ENCODE data around the gene MAGEH1.
"Not testable (repeated sequence)": the region's sequence is repeated elsewhere in the genome, so short reads cannot be mapped to it uniquely, and the experiment has no call there.

MAGEH1 gene, protein sequence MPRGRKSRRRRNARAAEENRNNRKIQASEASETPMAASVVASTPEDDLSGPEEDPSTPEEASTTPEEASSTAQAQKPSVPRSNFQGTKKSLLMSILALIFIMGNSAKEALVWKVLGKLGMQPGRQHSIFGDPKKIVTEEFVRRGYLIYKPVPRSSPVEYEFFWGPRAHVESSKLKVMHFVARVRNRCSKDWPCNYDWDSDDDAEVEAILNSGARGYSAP

DNA sequence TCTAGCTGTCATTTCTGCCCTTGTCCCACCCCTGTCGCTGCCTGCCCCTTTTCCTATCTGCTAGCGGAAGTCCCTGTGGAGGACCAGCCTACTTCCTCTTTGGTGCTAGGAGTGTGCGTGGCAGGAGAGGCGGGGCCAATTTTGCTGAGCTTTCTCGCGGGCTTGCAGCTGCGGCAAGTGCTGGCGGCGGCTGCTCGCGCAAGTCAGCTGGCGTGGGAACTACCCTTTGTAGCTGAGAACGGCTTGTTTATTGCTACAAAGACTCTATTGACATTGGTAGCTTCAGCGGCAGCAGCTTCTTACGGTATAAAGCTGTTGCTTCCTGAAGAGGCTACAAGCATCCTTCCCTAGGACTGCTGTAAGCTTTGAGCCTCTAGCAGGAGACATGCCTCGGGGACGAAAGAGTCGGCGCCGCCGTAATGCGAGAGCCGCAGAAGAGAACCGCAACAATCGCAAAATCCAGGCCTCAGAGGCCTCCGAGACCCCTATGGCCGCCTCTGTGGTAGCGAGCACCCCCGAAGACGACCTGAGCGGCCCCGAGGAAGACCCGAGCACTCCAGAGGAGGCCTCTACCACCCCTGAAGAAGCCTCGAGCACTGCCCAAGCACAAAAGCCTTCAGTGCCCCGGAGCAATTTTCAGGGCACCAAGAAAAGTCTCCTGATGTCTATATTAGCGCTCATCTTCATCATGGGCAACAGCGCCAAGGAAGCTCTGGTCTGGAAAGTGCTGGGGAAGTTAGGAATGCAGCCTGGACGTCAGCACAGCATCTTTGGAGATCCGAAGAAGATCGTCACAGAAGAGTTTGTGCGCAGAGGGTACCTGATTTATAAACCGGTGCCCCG is at the start of gene MAGEH1:
TSS of gene MAGEH1 (plus strand) at position 138 of the 843 bp plus-strand sequence. CDS start at position 386, 248 bp downstream.
- no peaks in the 10 kb centered on the region for H3K27me3 ChIP-seq
- TF ChIP-seq, protein P1, sequence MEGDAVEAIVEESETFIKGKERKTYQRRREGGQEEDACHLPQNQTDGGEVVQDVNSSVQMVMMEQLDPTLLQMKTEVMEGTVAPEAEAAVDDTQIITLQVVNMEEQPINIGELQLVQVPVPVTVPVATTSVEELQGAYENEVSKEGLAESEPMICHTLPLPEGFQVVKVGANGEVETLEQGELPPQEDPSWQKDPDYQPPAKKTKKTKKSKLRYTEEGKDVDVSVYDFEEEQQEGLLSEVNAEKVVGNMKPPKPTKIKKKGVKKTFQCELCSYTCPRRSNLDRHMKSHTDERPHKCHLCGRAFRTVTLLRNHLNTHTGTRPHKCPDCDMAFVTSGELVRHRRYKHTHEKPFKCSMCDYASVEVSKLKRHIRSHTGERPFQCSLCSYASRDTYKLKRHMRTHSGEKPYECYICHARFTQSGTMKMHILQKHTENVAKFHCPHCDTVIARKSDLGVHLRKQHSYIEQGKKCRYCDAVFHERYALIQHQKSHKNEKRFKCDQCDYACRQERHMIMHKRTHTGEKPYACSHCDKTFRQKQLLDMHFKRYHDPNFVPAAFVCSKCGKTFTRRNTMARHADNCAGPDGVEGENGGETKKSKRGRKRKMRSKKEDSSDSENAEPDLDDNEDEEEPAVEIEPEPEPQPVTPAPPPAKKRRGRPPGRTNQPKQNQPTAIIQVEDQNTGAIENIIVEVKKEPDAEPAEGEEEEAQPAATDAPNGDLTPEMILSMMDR (IDR thresholded peaks at IDR 0.05), result no peak
- intact Hi-C loops (cut with DNase I; ENCODE audit: low total_unique reads), result no loop called here
- H3K4me3 ChIP-seq, result peak within 1 kb of the TSS; percentile 80 to 82
- peaks cover 0 to 6% (median 2%) of the 10 kb centered on the region in 4 donors for H3K4me1 ChIP-seq
- DNase-seq, result peak; percentile 85 to 91
- no peaks in the 10 kb centered on the region for H3K9me3 ChIP-seq
- H3K36me3 ChIP-seq, result no peaks in the 10 kb centered on the region
- H3K27ac ChIP-seq, result peak within 1 kb of the TSS; percentile 85 to 91

DNA sequence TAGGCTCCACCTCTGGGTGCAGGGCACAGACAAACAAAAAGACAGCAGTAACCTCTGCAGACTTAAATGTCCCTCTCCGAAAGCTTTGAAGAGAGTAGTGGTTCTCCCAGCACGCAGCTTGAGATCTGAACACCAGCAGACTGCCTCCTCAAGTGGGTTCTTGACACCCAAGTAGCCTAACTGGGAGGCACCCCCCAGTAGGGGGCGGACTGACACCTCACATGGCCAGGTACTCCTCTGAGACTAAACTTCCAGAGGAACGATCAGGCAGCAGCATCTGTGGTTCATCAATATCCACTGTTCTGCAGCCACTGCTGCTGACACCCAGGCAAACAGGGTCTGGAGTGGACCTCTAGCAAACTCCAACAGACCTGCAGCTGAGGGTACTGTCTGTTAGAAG is 24.8 kb upstream of the MAGEH1 start:
- H3K4me1 ChIP-seq; H3K4me3 ChIP-seq; intact Hi-C loops (cut with DNase I; ENCODE audit: low total_unique reads); H3K27ac ChIP-seq; DNase-seq; H3K27me3 ChIP-seq; H3K36me3 ChIP-seq: not testable (repeated sequence)
- H3K9me3 ChIP-seq, result peaks cover 0 to 12% (median 0%) of the 10 kb centered on the region in 3 donors

DNA sequence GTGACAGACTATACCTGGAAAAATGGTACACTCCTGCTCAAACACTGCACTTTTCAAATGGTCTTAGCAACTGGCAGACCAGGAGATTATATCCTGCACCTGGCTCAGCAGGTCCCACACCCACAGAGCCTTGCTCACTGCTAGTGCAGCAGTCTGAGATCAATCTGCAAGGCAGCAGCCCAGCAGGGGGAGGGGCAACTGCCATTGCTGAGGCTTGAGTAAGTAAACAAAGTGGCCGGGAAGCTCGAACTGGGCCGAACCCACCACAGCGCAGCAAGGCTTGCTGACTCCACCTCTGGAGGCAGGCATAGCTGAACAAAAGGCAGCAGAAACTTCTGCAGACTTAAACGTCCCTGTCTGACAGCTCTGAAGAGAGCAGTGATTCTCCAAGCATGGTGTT is 8.5 kb upstream of the MAGEH1 start:
- H3K36me3 ChIP-seq; H3K4me3 ChIP-seq; intact Hi-C loops (cut with DNase I; ENCODE audit: low total_unique reads): not testable (repeated sequence)

DNA sequence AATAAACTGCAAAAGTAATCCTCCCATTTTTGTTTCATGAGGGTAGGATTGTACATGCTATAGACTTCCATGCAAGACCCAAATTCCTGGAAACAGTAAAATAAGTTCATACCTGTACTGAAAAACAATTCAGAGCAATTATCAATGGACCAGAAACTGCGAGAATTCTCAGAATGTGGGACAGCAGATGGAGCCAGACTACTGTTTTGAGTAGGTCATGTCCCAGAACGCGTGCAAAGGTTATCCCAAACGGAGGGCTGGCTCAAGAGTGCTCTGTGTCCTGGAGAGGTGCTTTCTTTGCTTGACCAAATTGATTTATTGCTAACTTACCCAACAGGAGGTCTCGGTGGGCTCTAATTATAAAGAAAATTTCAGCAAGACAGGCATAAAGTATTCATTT is 1.7 kb upstream of the MAGEH1 start:
- DNase-seq, result no peak

More for the DNA sequence above, 8.5 kb upstream of the MAGEH1 start:
- not testable (repeated sequence) for H3K27me3 ChIP-seq, H3K27ac ChIP-seq, DNase-seq, H3K9me3 ChIP-seq, H3K4me1 ChIP-seq

DNA sequence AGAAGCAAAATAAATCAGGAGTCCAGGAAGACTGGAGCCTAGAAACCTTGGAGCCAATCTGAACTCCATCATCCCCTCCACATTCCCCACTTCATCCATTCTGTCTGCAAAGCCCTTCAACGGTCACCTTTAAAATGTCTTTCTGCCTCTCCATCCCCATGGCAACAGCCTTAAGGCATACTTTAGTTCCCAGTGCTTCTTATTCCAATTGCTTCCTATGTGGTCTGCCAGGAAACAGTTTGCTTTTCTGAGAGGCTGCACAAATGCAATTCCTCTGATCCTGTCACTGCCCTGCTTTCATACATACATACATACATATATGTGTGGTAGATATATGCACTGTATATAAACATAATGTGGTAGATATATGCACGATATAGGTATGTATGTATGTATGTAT is 786 bp upstream of the MAGEH1 start:
- H3K36me3 ChIP-seq, result no peaks in the 10 kb centered on the region
- peak overlapping the region; percentile 85 to 91 for H3K27ac ChIP-seq
- TF ChIP-seq, protein P1 (IDR thresholded peaks at IDR 0.05), result no peak
- no peaks in the 10 kb centered on the region for H3K9me3 ChIP-seq
- H3K4me1 ChIP-seq, result peaks cover 0 to 6% (median 2%) of the 10 kb centered on the region in 4 donors
- H3K27me3 ChIP-seq, result no peaks in the 10 kb centered on the region
- DNase-seq, result no peak
- intact Hi-C loops (cut with DNase I; ENCODE audit: low total_unique reads), result no loop called here
- H3K4me3 ChIP-seq, result peak overlapping the region; percentile 80 to 82

More for the DNA sequence above, 1.7 kb upstream of the MAGEH1 start:
- Histone ChIP-seq H3K4me1 (peaks cover 0 to 6% (median 2%) of the 10 kb centered on the region in 4 donors), H3K4me3 (no peak overlapping the region), H3K27me3 (no peaks in the 10 kb centered on the region), H3K9me3 (no peaks in the 10 kb centered on the region), H3K27ac (no peak overlapping the region), H3K36me3 (no peaks in the 10 kb centered on the region)
- TF ChIP-seq, protein P1 (IDR thresholded peaks at IDR 0.05), result no peak
- intact Hi-C loops (cut with DNase I; ENCODE audit: low total_unique reads), result no loop called here

DNA sequence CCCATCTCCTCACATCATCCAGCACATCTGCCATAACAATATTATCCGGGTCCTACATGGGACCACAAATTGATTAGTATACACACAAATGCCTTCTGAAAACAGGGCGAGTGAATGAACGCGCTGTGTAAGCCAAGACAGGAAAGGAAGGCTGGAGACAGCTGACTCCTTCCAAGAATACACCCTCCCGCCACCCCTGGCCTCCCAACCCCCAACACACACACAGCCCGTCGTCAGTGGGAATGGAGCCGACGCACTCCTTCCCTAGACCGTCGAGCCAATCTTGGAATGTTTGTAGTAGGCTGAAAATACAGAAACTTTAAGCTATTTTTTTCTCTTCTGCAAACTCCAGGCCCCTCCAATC is 319 bp upstream of the MAGEH1 start:
- intact Hi-C loops (cut with DNase I; ENCODE audit: low total_unique reads), result no loop called here
- H3K27me3 ChIP-seq, result no peaks in the 10 kb centered on the region
- H3K4me1 ChIP-seq, result peaks cover 0 to 6% (median 2%) of the 10 kb centered on the region in 4 donors
- no peak for DNase-seq
- no peaks in the 10 kb centered on the region for H3K36me3 ChIP-seq
- TF ChIP-seq, protein P1 (IDR thresholded peaks at IDR 0.05), result no peak
- no peaks in the 10 kb centered on the region for H3K9me3 ChIP-seq
- peak overlapping the region; percentile 80 to 82 for H3K4me3 ChIP-seq
- peak overlapping the region; percentile 85 to 91 for H3K27ac ChIP-seq
